Measurements from ENCODE around the gene ARHGAP8.

The ARHGAP8 gene

GRCh38 chr22:44842417-44842816 is 90.0 kb downstream of the ARHGAP8 start:
- Histone ChIP-seq H3K27me3 (ENCODE audit: insufficient read depth, low read depth, severe bottlenecking) (peaks cover 3% of the 10 kb centered on the region), H3K9me3 (ENCODE audit: severe bottlenecking) (peaks cover 3% of the 10 kb centered on the region), H3K36me3 (no peaks in the 10 kb centered on the region), H3K27ac (no peak overlapping the region), H3K4me3 (ENCODE audit: low read depth, low read length) (no peak overlapping the region)
- no peak for TF ChIP-seq CTCF (IDR thresholded peaks at IDR 0.05; ENCODE audit: low read depth, low read length)
- DNase-seq, result no peak

DNA sequence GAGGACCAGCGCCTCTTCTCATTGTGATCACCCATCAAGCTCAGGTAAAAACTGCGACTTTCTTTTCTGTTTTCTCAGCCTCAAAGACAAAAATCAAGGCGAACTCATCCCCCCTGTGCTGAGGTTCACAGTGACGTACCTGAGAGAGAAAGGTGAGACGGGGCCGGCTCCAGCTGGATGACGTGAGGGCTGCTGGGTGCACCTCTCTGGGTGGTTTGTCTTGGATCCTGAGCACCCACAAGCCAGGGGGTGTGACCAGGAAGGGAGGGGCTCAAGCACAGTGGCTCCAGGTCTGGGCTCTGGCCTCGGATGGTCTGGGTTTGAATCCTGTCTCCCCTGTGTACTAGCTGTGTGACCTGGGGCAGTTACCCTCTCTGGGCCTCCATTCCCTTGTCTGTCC is 92.8 kb downstream of the ARHGAP8 start:
- no peak for DNase-seq
- no peak for TF ChIP-seq CTCF (IDR thresholded peaks at IDR 0.05; ENCODE audit: low read depth, low read length)
- Histone ChIP-seq H3K36me3 (no peaks in the 10 kb centered on the region), H3K27me3 (ENCODE audit: insufficient read depth, low read depth, severe bottlenecking) (no peaks in the 10 kb centered on the region), H3K9me3 (ENCODE audit: severe bottlenecking) (peaks cover 3% of the 10 kb centered on the region), H3K27ac (no peak overlapping the region), H3K4me3 (ENCODE audit: low read depth, low read length) (no peak overlapping the region)

DNA sequence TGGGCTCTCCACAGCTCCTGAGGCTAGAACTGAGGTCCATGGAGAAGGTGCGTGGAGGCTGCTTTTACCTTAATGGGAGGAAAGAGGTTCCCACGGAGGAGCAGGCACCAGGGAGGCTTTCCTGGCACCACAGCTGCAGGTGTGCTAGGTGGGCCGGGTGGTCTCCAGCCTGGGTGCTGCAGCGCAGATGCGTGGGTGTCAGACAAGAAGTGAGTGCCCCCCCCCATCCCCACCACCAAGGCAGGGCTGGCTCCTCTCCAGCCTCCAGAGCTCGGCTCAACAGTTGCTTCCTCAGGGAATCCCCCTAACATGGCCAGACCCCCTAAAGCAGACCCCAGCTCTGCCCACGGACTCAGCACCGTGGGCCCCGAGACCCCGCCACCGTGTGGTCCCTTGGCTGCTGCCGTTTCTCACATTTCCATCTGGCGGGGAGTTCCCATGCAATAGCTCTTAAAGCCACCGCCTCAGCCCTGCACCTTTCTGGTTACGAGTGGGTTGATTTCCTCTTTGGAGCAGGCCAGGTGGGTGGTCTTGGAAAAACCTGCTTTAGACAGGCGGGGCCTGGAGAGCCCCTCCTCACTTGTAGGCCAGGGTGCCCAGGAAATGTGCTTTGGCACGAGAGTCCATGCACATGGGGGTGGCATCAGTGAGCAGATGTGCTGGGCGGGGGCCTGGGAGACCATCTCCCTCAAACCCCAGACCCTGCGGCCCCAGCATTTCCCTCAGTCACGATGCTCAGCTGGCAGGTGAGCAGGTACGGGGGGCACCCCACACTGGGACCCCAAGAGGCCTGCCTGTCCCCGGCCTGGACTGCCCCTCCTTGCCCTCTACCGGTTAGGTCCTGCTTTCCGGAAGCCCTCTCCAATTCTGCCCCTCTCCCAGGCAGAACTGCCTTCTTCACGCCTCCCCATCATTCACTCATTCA is 93.7 kb downstream of the ARHGAP8 start:
- H3K27ac ChIP-seq, result no peak overlapping the region
- H3K9me3 ChIP-seq (ENCODE audit: severe bottlenecking), result peaks cover 3% of the 10 kb centered on the region
- no peaks in the 10 kb centered on the region for H3K27me3 ChIP-seq (ENCODE audit: insufficient read depth, low read depth, severe bottlenecking)
- H3K36me3 ChIP-seq, result no peaks in the 10 kb centered on the region
- no peak for DNase-seq
- TF ChIP-seq CTCF (IDR thresholded peaks at IDR 0.05; ENCODE audit: low read depth, low read length), result no peak
- H3K4me3 ChIP-seq (ENCODE audit: low read depth, low read length), result no peak overlapping the region

DNA sequence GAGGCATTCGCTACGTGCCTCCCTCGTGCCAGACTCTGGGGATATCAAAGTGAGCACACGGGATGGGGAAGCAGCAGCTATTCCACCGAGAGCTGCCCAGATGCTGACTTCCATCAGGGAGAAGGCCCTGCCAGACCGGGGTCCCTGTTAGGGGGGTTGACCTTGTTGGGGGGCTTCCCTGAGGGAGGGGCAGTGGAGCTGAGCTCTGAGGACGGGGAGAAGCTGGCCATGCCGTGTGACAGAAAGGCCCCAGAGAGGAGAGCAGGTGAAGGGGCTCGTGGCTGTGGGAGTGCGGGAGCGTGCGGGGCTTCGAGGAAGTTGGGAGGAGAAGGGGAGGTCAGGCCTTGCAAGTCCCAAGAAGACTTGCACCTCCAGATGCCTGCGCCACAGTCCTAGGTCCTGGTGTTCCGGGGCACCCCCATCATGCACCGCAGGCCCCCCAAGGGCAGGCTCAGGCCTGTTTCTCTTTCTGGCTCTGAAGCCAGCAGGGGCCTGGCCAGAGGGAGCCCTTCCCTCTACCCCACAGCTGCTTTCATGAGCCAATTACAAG is 94.4 kb downstream of the ARHGAP8 start:
- H3K36me3 ChIP-seq, result no peaks in the 10 kb centered on the region
- no peaks in the 10 kb centered on the region for H3K27me3 ChIP-seq (ENCODE audit: insufficient read depth, low read depth, severe bottlenecking)
- DNase-seq, result no peak
- H3K4me3 ChIP-seq (ENCODE audit: low read depth, low read length), result no peak overlapping the region
- no peak for TF ChIP-seq CTCF (IDR thresholded peaks at IDR 0.05; ENCODE audit: low read depth, low read length)
- H3K9me3 ChIP-seq (ENCODE audit: severe bottlenecking), result peaks cover 3% of the 10 kb centered on the region
- no peak overlapping the region for H3K27ac ChIP-seq

DNA sequence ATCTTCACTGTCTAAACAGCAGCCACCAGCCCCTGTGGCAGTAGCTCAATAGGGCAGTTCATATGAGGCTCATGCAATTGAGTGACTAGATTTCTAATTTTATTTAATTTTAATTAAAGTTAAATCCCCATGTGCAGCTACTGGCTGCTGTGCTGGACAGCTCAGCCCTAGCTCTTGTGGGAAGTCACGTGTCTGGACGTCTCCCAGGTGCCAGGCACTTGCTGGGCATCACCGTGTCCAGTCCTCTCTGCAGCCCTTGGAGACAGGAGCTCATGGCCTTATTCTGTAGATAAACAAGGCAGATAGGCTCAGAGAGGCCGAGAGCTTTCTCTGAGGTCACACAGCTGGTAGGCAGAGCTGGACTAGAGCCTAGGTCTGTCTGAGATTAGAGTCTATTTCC is 95.0 kb downstream of the ARHGAP8 start:
- no peak for TF ChIP-seq CTCF (IDR thresholded peaks at IDR 0.05; ENCODE audit: low read depth, low read length)
- Histone ChIP-seq H3K4me3 (ENCODE audit: low read depth, low read length) (no peak overlapping the region), H3K27me3 (ENCODE audit: insufficient read depth, low read depth, severe bottlenecking) (no peaks in the 10 kb centered on the region), H3K27ac (no peak overlapping the region), H3K9me3 (ENCODE audit: severe bottlenecking) (peaks cover 3% of the 10 kb centered on the region), H3K36me3 (no peaks in the 10 kb centered on the region)
- DNase-seq, result no peak

All from WERI-Rb-1 (cell line).